ENCODE measurements around the gene CAPRIN2. TPM values are rescaled to one million over a fixed set of nuclear protein-coding genes. Genes with fewer than 3 reads are reported as not detected.

Gene CAPRIN2
- total RNA-seq, 3 donors from 2014 or later: 7.3 to 21.4 (median 15.2) TPM

- no peaks in the 10 kb centered on the region for H3K4me1 ChIP-seq (ENCODE audit: low read depth)
- no peak for DNase-seq
- no peak overlapping the region for H3K4me3 ChIP-seq
- TF ChIP-seq, protein P1, sequence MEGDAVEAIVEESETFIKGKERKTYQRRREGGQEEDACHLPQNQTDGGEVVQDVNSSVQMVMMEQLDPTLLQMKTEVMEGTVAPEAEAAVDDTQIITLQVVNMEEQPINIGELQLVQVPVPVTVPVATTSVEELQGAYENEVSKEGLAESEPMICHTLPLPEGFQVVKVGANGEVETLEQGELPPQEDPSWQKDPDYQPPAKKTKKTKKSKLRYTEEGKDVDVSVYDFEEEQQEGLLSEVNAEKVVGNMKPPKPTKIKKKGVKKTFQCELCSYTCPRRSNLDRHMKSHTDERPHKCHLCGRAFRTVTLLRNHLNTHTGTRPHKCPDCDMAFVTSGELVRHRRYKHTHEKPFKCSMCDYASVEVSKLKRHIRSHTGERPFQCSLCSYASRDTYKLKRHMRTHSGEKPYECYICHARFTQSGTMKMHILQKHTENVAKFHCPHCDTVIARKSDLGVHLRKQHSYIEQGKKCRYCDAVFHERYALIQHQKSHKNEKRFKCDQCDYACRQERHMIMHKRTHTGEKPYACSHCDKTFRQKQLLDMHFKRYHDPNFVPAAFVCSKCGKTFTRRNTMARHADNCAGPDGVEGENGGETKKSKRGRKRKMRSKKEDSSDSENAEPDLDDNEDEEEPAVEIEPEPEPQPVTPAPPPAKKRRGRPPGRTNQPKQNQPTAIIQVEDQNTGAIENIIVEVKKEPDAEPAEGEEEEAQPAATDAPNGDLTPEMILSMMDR (IDR thresholded peaks at IDR 0.05): no peak
- no peaks in the 10 kb centered on the region for H3K9me3 ChIP-seq
- intact Hi-C loops (cut with DNase I, micrococcal nuclease): no loop called here
- H3K36me3 ChIP-seq (ENCODE audit: low read depth): no peaks in the 10 kb centered on the region
- no peak for ATAC-seq
These were observed 15.7 kb downstream of the CAPRIN2 start for GRCh38 chr12:30739020-30739419.

DNA sequence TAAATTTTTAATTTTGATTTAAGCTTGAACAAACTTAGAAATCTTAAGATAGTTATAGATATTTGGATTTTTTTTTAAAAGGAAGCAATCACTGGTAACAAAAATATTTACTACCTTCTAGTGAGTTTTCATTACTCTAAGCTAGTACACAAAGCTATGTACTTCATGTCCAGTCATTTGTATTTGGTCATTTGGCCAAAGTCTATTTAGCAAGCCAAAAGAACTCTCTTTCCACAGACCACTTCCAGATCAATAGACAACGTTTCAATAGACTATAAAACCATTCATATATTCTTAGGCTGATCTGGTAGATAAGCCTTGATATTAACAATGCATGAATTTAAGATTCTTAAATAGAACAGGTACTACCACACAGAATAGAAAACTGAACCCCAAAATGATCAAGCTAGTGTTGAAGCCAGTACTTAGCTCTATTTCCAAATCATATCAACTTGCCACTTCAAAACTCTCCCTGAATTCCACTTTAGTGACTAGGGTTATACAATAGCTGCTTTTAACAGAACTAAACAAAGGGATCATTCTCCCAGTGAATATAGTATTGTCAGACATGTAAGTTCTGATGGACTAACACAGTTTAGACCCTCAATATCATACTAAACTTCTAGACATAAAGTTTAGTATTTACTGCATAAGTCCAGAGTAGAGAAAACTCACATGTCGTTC lies 21.7 kb downstream of the CAPRIN2 start:
- TF ChIP-seq, protein P1 (IDR thresholded peaks at IDR 0.05): no peak
- DNase-seq (no peak), ATAC-seq (no peak)
- intact Hi-C loops (cut with DNase I, micrococcal nuclease): no loop called here
- no peaks in the 10 kb centered on the region for H3K9me3 ChIP-seq
- H3K4me3 ChIP-seq: no peak overlapping the region
- no peaks in the 10 kb centered on the region for H3K4me1 ChIP-seq (ENCODE audit: low read depth)
- H3K36me3 ChIP-seq (ENCODE audit: low read depth): no peaks in the 10 kb centered on the region

DNA sequence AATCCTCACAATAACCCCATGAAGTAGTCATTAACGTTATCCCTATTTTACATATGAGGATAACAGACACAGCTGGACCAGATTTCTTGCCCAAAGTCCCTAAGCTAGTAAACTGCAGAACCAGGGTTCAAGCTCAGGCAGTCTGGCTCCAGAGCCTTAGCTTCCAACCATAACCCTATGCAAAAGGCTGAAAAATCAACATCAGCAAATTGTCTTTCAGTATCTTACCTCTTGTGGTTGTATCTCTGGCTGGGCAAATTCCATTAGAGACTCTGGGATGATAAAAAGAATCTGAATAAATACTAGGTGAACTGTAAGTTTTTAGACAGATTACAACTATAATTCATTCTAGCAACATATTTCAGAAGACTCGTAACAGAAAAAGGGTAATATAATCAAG lies 24.7 kb downstream of the CAPRIN2 start:
- ATAC-seq (no peak), DNase-seq (no peak)
- no peak overlapping the region for H3K4me3 ChIP-seq
- H3K4me1 ChIP-seq (ENCODE audit: low read depth): no peaks in the 10 kb centered on the region
- no peaks in the 10 kb centered on the region for H3K36me3 ChIP-seq (ENCODE audit: low read depth)
- TF ChIP-seq, protein P1 (IDR thresholded peaks at IDR 0.05): no peak
- intact Hi-C loops (cut with DNase I, micrococcal nuclease): no loop called here
- H3K9me3 ChIP-seq: no peaks in the 10 kb centered on the region

- H3K4me1 ChIP-seq (ENCODE audit: low read depth): no peaks in the 10 kb centered on the region
- ATAC-seq (no peak), DNase-seq (no peak)
- H3K9me3 ChIP-seq: no peaks in the 10 kb centered on the region
- no peaks in the 10 kb centered on the region for H3K36me3 ChIP-seq (ENCODE audit: low read depth)
- intact Hi-C loops (cut with DNase I, micrococcal nuclease): no loop called here
- TF ChIP-seq, protein P1 (IDR thresholded peaks at IDR 0.05): no peak
- H3K4me3 ChIP-seq: no peak overlapping the region
These were observed 25.2 kb downstream of the CAPRIN2 start for GRCh38 chr12:30729547-30729946.

- H3K9me3 ChIP-seq: no peaks in the 10 kb centered on the region
- TF ChIP-seq, protein P1 (IDR thresholded peaks at IDR 0.05): no peak
These were observed 28.1 kb downstream of the CAPRIN2 start for GRCh38 chr12:30726647-30727046.

More at GRCh38 chr12:30726647-30727046, 28.1 kb downstream of the CAPRIN2 start:
- ATAC-seq (no peak), DNase-seq (no peak)
- H3K4me1 ChIP-seq (ENCODE audit: low read depth): no peaks in the 10 kb centered on the region
- H3K36me3 ChIP-seq (ENCODE audit: low read depth): no peaks in the 10 kb centered on the region
- intact Hi-C loops (cut with DNase I, micrococcal nuclease): no loop called here
- no peak overlapping the region for H3K4me3 ChIP-seq
